BJ (cell line): ENCODE measurements around the gene RRP9. TPM values are rescaled to one million over a fixed set of nuclear protein-coding genes. Genes with fewer than 3 reads are reported as not detected.

Source experiments
- CTCF ChIA-PET: fragments of 350-600 bp; formaldehyde crosslinking; extraction: SDS; loops from one replicate; lab custom pipeline; 2021; ENCODE audit warnings: antibody characterized with exemption, inconsistent platforms; lab: Yijun Ruan, JAX
- POLR2A ChIA-PET: fragments of 300-600 bp; sonication (Branson Sonifier 250); formaldehyde crosslinking; extraction: SDS; loops from one replicate; lab custom pipeline; 2021; ENCODE audit warnings: antibody characterized with exemption; lab: Charles Lee
- DNase-seq: peaks from one replicate; pipeline ENCODE4 v3.0.0-alpha.2; 2011; ENCODE audit warnings: low read depth
- H3K27me3 ChIP-seq: 2 replicates; pipeline ENCODE4 v1.6.0; 2011; ENCODE audit warnings: low read length; ENCODE audit not compliant: control insufficient read depth, insufficient read depth
- H3K36me3 ChIP-seq: 2 replicates; pipeline ENCODE4 v1.5.1; 2011; ENCODE audit warnings: low read length; ENCODE audit not compliant: control insufficient read depth, insufficient read depth
- H3K4me3 ChIP-seq: 2 replicates; pipeline ENCODE4 v1.5.1; 2011; ENCODE audit warnings: low read depth, mild to moderate bottlenecking, control low read depth, low read length
- CTCF ChIP-seq: IDR thresholded peaks from 2 replicates; pipeline ENCODE4 v1.5.1; 2011; ENCODE audit warnings: low read depth, mild to moderate bottlenecking, control low read depth, inconsistent platforms, low read length, moderate library complexity; ENCODE audit not compliant: insufficient read depth
- polyA plus RNA-seq: library from polyadenylated mRNA; depleted of rRNA; stranded (reverse); fragments of >200 nt; gene quantifications from 2 replicates; pipeline ENCODE4 v1.2.3, GENCODE V29; 2011

RRP9 gene
- polyA plus RNA-seq, 1 experiment, result 23.4 TPM

DNA sequence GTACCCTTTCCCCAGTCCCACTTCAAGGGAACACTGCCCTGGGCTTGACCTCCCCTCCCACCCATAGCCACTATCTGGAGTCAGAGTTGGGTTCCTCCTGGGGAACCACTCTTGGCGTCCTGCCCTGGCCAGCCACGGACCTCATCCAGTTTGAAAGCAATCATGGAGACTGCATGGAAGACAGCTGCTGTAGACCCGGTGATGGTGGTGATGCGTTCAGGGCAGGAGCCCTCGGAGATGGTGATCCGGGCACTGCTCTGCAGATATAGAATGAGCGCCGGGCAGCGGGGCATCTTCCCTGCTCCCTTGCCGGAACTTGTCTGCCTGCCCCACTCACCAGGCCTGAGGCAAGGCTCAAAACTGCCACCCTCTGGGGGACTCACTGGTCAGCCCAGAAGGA, 18.7 kb upstream of the RRP9 start:
- no peak for DNase-seq
- POLR2A ChIA-PET, result no interaction called here
- no peak for TF ChIP-seq CTCF
- no peak overlapping the region for H3K4me3 ChIP-seq
- CTCF ChIA-PET, result interaction anchor here (0.9 to 6.1 kb wide), 4 partner anchors 13 to 379 kb away, joined by 3 to 37 read pairs (median 8); partner anchors contain the start of genes ABHD14A, ABHD14B and RRP9
- H3K27me3 ChIP-seq, result no peaks in the 10 kb centered on the region
- peaks cover 30% of the 10 kb centered on the region for H3K36me3 ChIP-seq

DNA sequence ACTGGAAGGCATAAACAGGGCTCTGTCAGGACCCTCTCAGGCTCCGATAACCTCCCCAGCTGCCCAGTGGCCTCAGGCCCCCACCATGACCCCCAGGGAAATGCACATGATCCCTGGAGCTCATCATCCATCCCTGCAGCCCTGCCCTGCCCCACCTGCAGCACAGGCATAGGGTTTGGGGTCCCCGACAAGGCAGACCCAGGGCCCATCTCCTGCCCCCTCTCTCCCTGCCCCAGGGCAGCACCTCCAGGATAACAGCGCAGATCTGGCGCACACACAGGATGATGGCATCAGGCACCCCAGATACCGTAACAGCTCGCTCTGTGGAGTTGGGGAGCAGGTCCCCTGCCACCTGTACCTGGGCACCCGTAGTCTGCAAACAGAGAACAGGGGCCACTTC, 17.9 kb upstream of the RRP9 start:
- Histone ChIP-seq H3K4me3 (no peak overlapping the region), H3K36me3 (peaks cover 30% of the 10 kb centered on the region), H3K27me3 (no peaks in the 10 kb centered on the region)
- DNase-seq, result no peak
- no peak for TF ChIP-seq CTCF
- ChIA-PET POLR2A (no interaction called here), CTCF (interaction anchor here (1.2 to 3.4 kb wide), 2 partner anchors 14 to 18 kb away, joined by 3 to 11 read pairs; partner anchors contain the start of genes ABHD14B and RRP9)

- POLR2A ChIA-PET, result no interaction called here
- CTCF ChIA-PET, result interaction anchor here (1.2 to 3.4 kb wide), 3 partner anchors 15 to 17 kb away, joined by 3 to 12 read pairs (median 11); partner anchors contain the start of genes ABHD14B, PARP3 and RRP9
- DNase-seq, result no peak
- no peaks in the 10 kb centered on the region for H3K27me3 ChIP-seq
- H3K4me3 ChIP-seq, result no peak overlapping the region
- peaks cover 30% of the 10 kb centered on the region for H3K36me3 ChIP-seq
- TF ChIP-seq CTCF, result no peak
Measured at GRCh38 chr3:51958603-51959521, 17.2 kb upstream of the RRP9 start.

- ChIA-PET CTCF (interaction anchor here (1.8 to 3.4 kb wide), 3 partner anchors 13 to 16 kb away, joined by 6 to 12 read pairs (median 11); partner anchors contain the start of genes ABHD14B, PARP3 and RRP9), POLR2A (interaction anchor here (0.5 kb wide), 1 partner anchor 16 kb away, joined by 3 read pairs; no protein-coding TSS in a partner anchor)
- no peak for DNase-seq
- TF ChIP-seq CTCF, result no peak
- Histone ChIP-seq H3K4me3 (no peak overlapping the region), H3K36me3 (peaks cover 27% of the 10 kb centered on the region), H3K27me3 (no peaks in the 10 kb centered on the region)
Measured at GRCh38 chr3:51957520-51958205, 16.0 kb upstream of the RRP9 start.
